ENCODE results near the gene PCED1A. TPM values are rescaled to one million over a fixed set of nuclear protein-coding genes. Genes with fewer than 3 reads are reported as not detected.

Gene PCED1A
- total and polyA plus RNA-seq, 2 of the 13 experiments (the other 11 are each of a cell fraction or from before 2014, with no cell fraction given) = 40.1 to 84.2 TPM

GRCh38 chr20:2840138-2840966 lies at the start of gene PCED1A, which contains the start of gene VPS16 (continued):
- no peak for TF ChIP-seq FUBP1 (CRISPR knock-in tag; IDR thresholded peaks at IDR 0.05; ENCODE audit: borderline replicate concordance)
- peak; percentile 96; the same call in 1 of the 2 replicates for TF ChIP-seq ZNF678 (CRISPR knock-in tag; IDR thresholded peaks at IDR 0.05)
- TF ChIP-seq MBD4 (IDR thresholded peaks at IDR 0.05; ENCODE audit: borderline replicate concordance, low read length) = no peak
- TF ChIP-seq PHF21A (CRISPR knock-in tag; IDR thresholded peaks at IDR 0.05) = no peak; the same call in none of the 2 replicates
- TF ChIP-seq TRIM24 (CRISPR knock-in tag; IDR thresholded peaks at IDR 0.05) = no peak
- TF ChIP-seq NR2C2 (CRISPR knock-in tag; IDR thresholded peaks at IDR 0.05; ENCODE audit: borderline replicate concordance) = peak; percentile 91
- peak; percentile 95 for TF ChIP-seq YEATS2 (CRISPR knock-in tag; IDR thresholded peaks at IDR 0.05; ENCODE audit: borderline replicate concordance)
- peak; percentile 96; the same call in 1 of the 2 replicates for TF ChIP-seq ZSCAN5A (CRISPR knock-in tag; IDR thresholded peaks at IDR 0.05; ENCODE audit: borderline replicate concordance)
- no peak for TF ChIP-seq PHF5A (CRISPR knock-in tag; IDR thresholded peaks at IDR 0.05; ENCODE audit: low read depth, unreplicated experiment)
- TF ChIP-seq NCOA2 (CRISPR knock-in tag; IDR thresholded peaks at IDR 0.05) = no peak; the same call in 1 of the 2 replicates
- no peak for TF ChIP-seq SRSF9 (IDR thresholded peaks at IDR 0.05; ENCODE audit: borderline replicate concordance, insufficient read depth, low read depth, low read length, poor library complexity, severe bottlenecking)
- TF ChIP-seq MAFF (IDR thresholded peaks at IDR 0.05; ENCODE audit: low read depth, low read length) = no peak
- TF ChIP-seq ZNF724P (CRISPR knock-in tag; IDR thresholded peaks at IDR 0.05; ENCODE audit: borderline replicate concordance) = peak; percentile 95; the same call in 1 of the 2 replicates
- peak; percentile 99 for TF ChIP-seq RBFOX2 (IDR thresholded peaks at IDR 0.05; ENCODE audit: low read depth, low read length)
- peak; percentile 93; the same call in 1 of the 2 replicates for TF ChIP-seq ZBTB8A (CRISPR knock-in tag; IDR thresholded peaks at IDR 0.05; ENCODE audit: borderline replicate concordance, low read depth)
- TF ChIP-seq TBP (CRISPR knock-in tag; IDR thresholded peaks at IDR 0.05) = peak; percentile 21; the same call in 1 of the 2 replicates
- TF ChIP-seq THAP9 (CRISPR knock-in tag; IDR thresholded peaks at IDR 0.05; ENCODE audit: borderline replicate concordance) = peak; percentile 84
- peak; percentile 100 for TF ChIP-seq ZFY (CRISPR knock-in tag; IDR thresholded peaks at IDR 0.05)

Data from HepG2 (cell line).